IPS-NIHi7 (cell line): ENCODE results near the gene MRTFA.
"Not testable (repeated sequence)": the region's sequence is repeated elsewhere in the genome, so short reads cannot be mapped to it uniquely, and the experiment has no call there.

Source experiments
- DNase-seq: peaks from one replicate; pipeline ENCODE4 v3.0.0; 2012; ENCODE audit warnings: mixed read lengths; ENCODE audit errors: extremely low spot score

MRTFA gene

GRCh38 chr22:40659166-40659565 is 22.6 kb upstream of the MRTFA start:
- no peak for DNase-seq

GRCh38 chr22:40656651-40657050 is 20.1 kb upstream of the MRTFA start:
- DNase-seq: not testable (repeated sequence)

- not testable (repeated sequence) for DNase-seq
Observed at GRCh38 chr22:40655941-40656340, 19.4 kb upstream of the MRTFA start.

GRCh38 chr22:40654522-40655167 is 18.1 kb upstream of the MRTFA start:
- DNase-seq: no peak

GRCh38 chr22:40653361-40653760 is 16.8 kb upstream of the MRTFA start:
- DNase-seq: no peak

GRCh38 chr22:40651563-40652501 is 15.3 kb upstream of the MRTFA start:
- peak; percentile 85 for DNase-seq

- no peak for DNase-seq
Observed at GRCh38 chr22:40651057-40651456, 14.5 kb upstream of the MRTFA start.

GRCh38 chr22:40648386-40648785 is 11.9 kb upstream of the MRTFA start:
- DNase-seq: no peak

- DNase-seq: no peak
Observed at GRCh38 chr22:40645579-40646197, 9.2 kb upstream of the MRTFA start.

GRCh38 chr22:40642316-40642715 is 5.8 kb upstream of the MRTFA start:
- no peak for DNase-seq

- peak; percentile 32 for DNase-seq
Observed at GRCh38 chr22:40641269-40641668, 4.8 kb upstream of the MRTFA start.

- no peak for DNase-seq
Observed at GRCh38 chr22:40638261-40638660, 1.7 kb upstream of the MRTFA start.

GRCh38 chr22:40637183-40638150 is 948 bp upstream of the MRTFA start:
- DNase-seq: no peak

- DNase-seq: no peak
Observed at GRCh38 chr22:40635940-40636379, 559 bp downstream of the MRTFA start.

GRCh38 chr22:40635043-40635939 is 1.2 kb downstream of the MRTFA start:
- no peak for DNase-seq

GRCh38 chr22:40634119-40634903 is 2.2 kb downstream of the MRTFA start:
- no peak for DNase-seq

GRCh38 chr22:40633036-40633435 is 3.5 kb downstream of the MRTFA start:
- no peak for DNase-seq

GRCh38 chr22:40631925-40632324 is 4.6 kb downstream of the MRTFA start:
- no peak for DNase-seq

- DNase-seq: no peak
Observed at GRCh38 chr22:40628354-40629042, 8.0 kb downstream of the MRTFA start.
